CD1c-positive myeloid dendritic cell (primary cell): ENCODE data around the gene TRAM2.

ENCODE experiments used
- DNase-seq: peaks from one replicate; pipeline ENCODE4 v3.0.0-alpha.2; 2016; ENCODE audit errors: extremely low spot score

TRAM2 gene

GRCh38 chr6:52570291-52570700 lies 6.6 kb downstream of the TRAM2 start:
- no peak for DNase-seq

GRCh38 chr6:52568320-52568719 lies 8.5 kb downstream of the TRAM2 start:
- DNase-seq: no peak

GRCh38 chr6:52566853-52567279 lies 10.0 kb downstream of the TRAM2 start:
- DNase-seq: no peak

- DNase-seq: no peak
Measured at GRCh38 chr6:52566201-52566600, 10.7 kb downstream of the TRAM2 start.

- DNase-seq: no peak
Measured at GRCh38 chr6:52564856-52565255, 12.0 kb downstream of the TRAM2 start.

- no peak for DNase-seq
Measured at GRCh38 chr6:52562911-52563310, 13.9 kb downstream of the TRAM2 start.

- no peak for DNase-seq
Measured at GRCh38 chr6:52560462-52560861, 16.4 kb downstream of the TRAM2 start.

GRCh38 chr6:52558266-52559000 lies 18.4 kb downstream of the TRAM2 start:
- DNase-seq: no peak

- DNase-seq: no peak
Measured at GRCh38 chr6:52557389-52558265, 19.2 kb downstream of the TRAM2 start.

- DNase-seq: no peak
Measured at GRCh38 chr6:52555518-52556233, 21.2 kb downstream of the TRAM2 start.

- no peak for DNase-seq
Measured at GRCh38 chr6:52554684-52555280, 22.1 kb downstream of the TRAM2 start.

GRCh38 chr6:52553719-52554118 lies 23.1 kb downstream of the TRAM2 start:
- no peak for DNase-seq

GRCh38 chr6:52553158-52553557 lies 23.7 kb downstream of the TRAM2 start:
- no peak for DNase-seq

GRCh38 chr6:52552278-52552643 lies 24.6 kb downstream of the TRAM2 start:
- no peak for DNase-seq

GRCh38 chr6:52551483-52552277 lies 25.2 kb downstream of the TRAM2 start:
- DNase-seq: no peak

- DNase-seq: no peak
Measured at GRCh38 chr6:52550870-52551269, 26.0 kb downstream of the TRAM2 start.

GRCh38 chr6:52550014-52550575 lies 26.8 kb downstream of the TRAM2 start:
- no peak for DNase-seq

- no peak for DNase-seq
Measured at GRCh38 chr6:52549428-52549827, 27.4 kb downstream of the TRAM2 start.

- no peak for DNase-seq
Measured at GRCh38 chr6:52548999-52549398, 27.9 kb downstream of the TRAM2 start.

GRCh38 chr6:52548353-52548713 lies 28.5 kb downstream of the TRAM2 start:
- no peak for DNase-seq
